NCI-H446 (cell line): ENCODE results near the gene LILRA6.
"Not testable (repeated sequence)": the region's sequence is repeated elsewhere in the genome, so short reads cannot be mapped to it uniquely, and the experiment has no call there.

ENCODE experiments used
- DNase-seq, 2 experiments: peaks; one replicate each; lab custom pipeline; 2025; lab: John Stamatoyannopoulos, UW

The LILRA6 gene

GRCh38 chr19:54231077-54231931 is 11.3 kb downstream of the LILRA6 start:
- peak; percentile 59 to 81 for DNase-seq

GRCh38 chr19:54230031-54230430 is 12.6 kb downstream of the LILRA6 start:
- no peak for DNase-seq

GRCh38 chr19:54229146-54229545 is 13.4 kb downstream of the LILRA6 start:
- DNase-seq = no peak

GRCh38 chr19:54224619-54225018 is 18.0 kb downstream of the LILRA6 start:
- DNase-seq = not testable (repeated sequence)

- not testable (repeated sequence) for DNase-seq
Observed at GRCh38 chr19:54223937-54224281, 18.7 kb downstream of the LILRA6 start.

- DNase-seq = not testable (repeated sequence)
Observed at GRCh38 chr19:54223277-54223936, 19.2 kb downstream of the LILRA6 start.

GRCh38 chr19:54222474-54223276 is 19.9 kb downstream of the LILRA6 start, which contains the start of gene LILRB3:
TSS of gene LILRB3 (minus strand) at chr19:54223007. CDS start at chr19:54222976, 31 bp downstream.
- DNase-seq = not testable (repeated sequence)

- not testable (repeated sequence) for DNase-seq
Observed at GRCh38 chr19:54221947-54222346, 20.6 kb downstream of the LILRA6 start.

- DNase-seq = not testable (repeated sequence)
Observed at GRCh38 chr19:54219702-54220101, 22.9 kb downstream of the LILRA6 start.

GRCh38 chr19:54218960-54219661 is 23.5 kb downstream of the LILRA6 start:
- DNase-seq = no peak

GRCh38 chr19:54218259-54218658 is 24.3 kb downstream of the LILRA6 start:
- DNase-seq = no peak

GRCh38 chr19:54217517-54218247 is 24.9 kb downstream of the LILRA6 start:
- not testable (repeated sequence) for DNase-seq

- no peak for DNase-seq
Observed at GRCh38 chr19:54216869-54217268, 25.7 kb downstream of the LILRA6 start.

GRCh38 chr19:54214734-54215133 is 27.9 kb downstream of the LILRA6 start:
- DNase-seq = not testable (repeated sequence)

- not testable (repeated sequence) for DNase-seq
Observed at GRCh38 chr19:54214217-54214616, 28.4 kb downstream of the LILRA6 start.

GRCh38 chr19:54211235-54211634 is 31.4 kb downstream of the LILRA6 start:
- no peak for DNase-seq

GRCh38 chr19:54209811-54210494 is 32.6 kb downstream of the LILRA6 start:
- peak; percentile 27 to 74 for DNase-seq

GRCh38 chr19:54209058-54209810 is 33.4 kb downstream of the LILRA6 start:
- no peak for DNase-seq

- DNase-seq = no peak
Observed at GRCh38 chr19:54208784-54209057, 33.9 kb downstream of the LILRA6 start.
